GM10248 (cell line): ENCODE data around the gene TPPP.
"Not testable (repeated sequence)": the region's sequence is repeated elsewhere in the genome, so short reads cannot be mapped to it uniquely, and the experiment has no call there.

Experiments
- CTCF ChIA-PET: fragments of 300-600 bp; sonication (Branson Sonifier 250); formaldehyde crosslinking; extraction: SDS; loops from one replicate; lab custom pipeline; 2021; ENCODE audit warnings: antibody characterized with exemption; lab: Yijun Ruan, JAX
- POLR2A ChIA-PET: fragments of 350-650 bp; sonication (Branson Sonifier 250); formaldehyde crosslinking; extraction: SDS; loops from one replicate; lab custom pipeline; 2020; ENCODE audit warnings: antibody characterized with exemption; lab: Yijun Ruan, JAX
- DNase-seq: peaks from one replicate; pipeline ENCODE4 v3.0.0; 2012; ENCODE audit errors: extremely low spot score
- TF ChIP-seq, protein P1 (sequence below): IDR thresholded peaks from 2 replicates; pipeline ENCODE4 v1.5.1; 2012; ENCODE audit warnings: mild to moderate bottlenecking, low read depth; ENCODE audit errors: extremely low read depth, missing control alignments, control extremely low read depth

Gene TPPP

DNA sequence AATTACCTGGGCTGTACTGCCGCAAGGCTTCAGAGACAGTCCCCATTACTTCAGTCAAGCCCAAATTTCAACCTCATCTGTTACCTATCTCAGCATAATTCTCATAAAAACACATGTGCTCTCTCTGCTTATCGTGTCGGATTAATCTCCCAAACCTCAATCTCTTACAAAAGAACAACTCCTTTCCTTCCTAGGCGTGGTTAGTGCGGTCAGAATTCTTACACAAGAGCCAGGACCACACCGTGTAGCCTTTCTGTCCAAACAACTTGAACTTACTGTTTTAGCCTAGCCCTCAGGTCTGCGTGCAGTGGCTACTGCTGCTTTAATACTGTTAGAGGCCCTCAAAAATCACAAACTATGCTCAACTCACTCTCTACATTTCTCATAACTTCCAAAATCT is 13.0 kb upstream of the TPPP start:
- POLR2A ChIA-PET, CTCF ChIA-PET, DNase-seq: not testable (repeated sequence)

GRCh38 chr5:696753-697702 is 3.9 kb upstream of the TPPP start:
- DNase-seq, CTCF ChIA-PET, POLR2A ChIA-PET: not testable (repeated sequence)

DNA sequence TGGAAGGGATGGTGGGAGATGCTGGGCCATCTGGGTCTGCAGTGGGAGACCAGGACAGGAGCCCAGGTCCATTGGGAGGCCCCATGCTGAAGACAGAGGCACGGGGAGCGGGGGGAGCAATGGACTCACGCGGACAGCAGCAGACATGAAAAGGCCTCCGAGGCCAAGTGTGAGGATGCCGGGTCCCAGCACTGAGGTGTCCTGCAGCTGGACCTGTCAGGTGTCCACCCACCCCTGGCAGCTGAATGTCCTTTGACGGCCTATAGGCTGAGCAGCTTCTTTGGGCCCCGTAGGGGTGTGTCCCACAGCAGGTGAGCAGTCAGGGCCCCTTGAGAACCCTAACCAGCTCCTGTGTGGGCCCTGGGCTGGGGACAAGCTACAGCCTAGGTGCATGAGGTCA is 3.0 kb upstream of the TPPP start:
- DNase-seq, POLR2A ChIA-PET, CTCF ChIA-PET: not testable (repeated sequence)

- DNase-seq, CTCF ChIA-PET, POLR2A ChIA-PET: not testable (repeated sequence)
These were observed 2.3 kb upstream of the TPPP start for GRCh38 chr5:695475-695874.

- DNase-seq, POLR2A ChIA-PET, CTCF ChIA-PET: not testable (repeated sequence)
These were observed 885 bp upstream of the TPPP start for GRCh38 chr5:694042-694431.

GRCh38 chr5:692529-693041 is 567 bp downstream of the TPPP start:
- POLR2A ChIA-PET, CTCF ChIA-PET: not testable (repeated sequence)
- DNase-seq: peak; percentile 19

GRCh38 chr5:691817-692528 is 1.2 kb downstream of the TPPP start:
- POLR2A ChIA-PET: no interaction called here
- CTCF ChIA-PET: no interaction called here
- DNase-seq: no peak
- TF ChIP-seq, protein P1, sequence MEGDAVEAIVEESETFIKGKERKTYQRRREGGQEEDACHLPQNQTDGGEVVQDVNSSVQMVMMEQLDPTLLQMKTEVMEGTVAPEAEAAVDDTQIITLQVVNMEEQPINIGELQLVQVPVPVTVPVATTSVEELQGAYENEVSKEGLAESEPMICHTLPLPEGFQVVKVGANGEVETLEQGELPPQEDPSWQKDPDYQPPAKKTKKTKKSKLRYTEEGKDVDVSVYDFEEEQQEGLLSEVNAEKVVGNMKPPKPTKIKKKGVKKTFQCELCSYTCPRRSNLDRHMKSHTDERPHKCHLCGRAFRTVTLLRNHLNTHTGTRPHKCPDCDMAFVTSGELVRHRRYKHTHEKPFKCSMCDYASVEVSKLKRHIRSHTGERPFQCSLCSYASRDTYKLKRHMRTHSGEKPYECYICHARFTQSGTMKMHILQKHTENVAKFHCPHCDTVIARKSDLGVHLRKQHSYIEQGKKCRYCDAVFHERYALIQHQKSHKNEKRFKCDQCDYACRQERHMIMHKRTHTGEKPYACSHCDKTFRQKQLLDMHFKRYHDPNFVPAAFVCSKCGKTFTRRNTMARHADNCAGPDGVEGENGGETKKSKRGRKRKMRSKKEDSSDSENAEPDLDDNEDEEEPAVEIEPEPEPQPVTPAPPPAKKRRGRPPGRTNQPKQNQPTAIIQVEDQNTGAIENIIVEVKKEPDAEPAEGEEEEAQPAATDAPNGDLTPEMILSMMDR: no peak

DNA sequence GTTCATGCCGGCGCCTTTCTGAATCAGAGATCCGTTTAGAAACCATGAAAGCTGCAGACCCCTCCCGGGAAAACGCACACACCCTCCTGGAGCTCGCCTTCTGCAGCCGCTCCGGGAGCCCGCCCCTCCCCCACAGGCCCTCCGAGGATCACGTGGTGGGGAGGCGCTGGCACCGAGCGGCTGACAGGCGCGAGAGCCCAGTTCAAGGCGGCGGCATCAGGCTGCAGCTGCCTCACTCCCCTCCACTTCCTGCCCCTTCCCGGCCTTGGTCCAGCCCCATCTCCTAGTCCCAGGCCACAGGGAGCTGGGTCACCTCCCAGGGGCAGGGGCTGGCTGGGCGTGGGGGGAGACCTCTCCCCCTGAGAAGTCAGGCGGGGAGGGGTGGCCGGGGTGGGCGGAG is 2.1 kb downstream of the TPPP start:
- DNase-seq, CTCF ChIA-PET: not testable (repeated sequence)

GRCh38 chr5:690293-690692 is 2.9 kb downstream of the TPPP start:
- POLR2A ChIA-PET, CTCF ChIA-PET: not testable (repeated sequence)

More for the DNA sequence above, 2.1 kb downstream of the TPPP start:
- POLR2A ChIA-PET: not testable (repeated sequence)

DNA sequence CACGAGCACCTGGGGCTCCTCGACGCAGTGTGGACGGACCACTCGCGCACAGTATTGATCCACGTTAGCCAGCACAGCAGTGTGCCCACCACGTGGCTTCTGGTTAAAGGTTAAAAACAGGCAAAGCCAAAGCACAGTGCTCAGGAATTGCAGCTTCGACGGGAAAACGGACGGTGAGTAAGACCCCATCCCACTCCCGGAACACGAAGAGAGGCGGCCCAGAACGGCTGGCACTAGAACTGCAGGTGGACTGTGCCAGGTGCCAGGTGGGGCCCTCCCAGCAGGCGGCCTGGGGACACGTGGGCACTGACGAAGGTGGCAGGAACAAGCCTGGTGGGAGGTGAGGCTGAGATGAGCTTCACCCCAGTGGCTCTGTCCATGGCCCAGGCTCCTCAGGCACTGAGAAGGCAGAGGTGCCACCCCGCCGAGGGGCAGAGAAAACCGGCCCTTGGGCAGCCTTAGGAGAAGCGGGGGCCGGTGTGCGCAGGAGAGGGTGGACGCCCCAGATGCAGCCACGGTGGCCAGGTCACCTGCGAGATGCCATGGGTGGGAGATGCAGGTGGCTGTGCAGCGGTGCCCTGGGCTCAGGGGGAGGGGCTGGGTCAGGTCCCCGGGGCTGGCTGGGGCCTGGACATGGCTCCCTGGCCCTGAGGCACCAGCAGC is 4.7 kb downstream of the TPPP start:
- DNase-seq, POLR2A ChIA-PET, CTCF ChIA-PET: not testable (repeated sequence)

More at GRCh38 chr5:690293-690692, 2.9 kb downstream of the TPPP start:
- DNase-seq: not testable (repeated sequence)

DNA sequence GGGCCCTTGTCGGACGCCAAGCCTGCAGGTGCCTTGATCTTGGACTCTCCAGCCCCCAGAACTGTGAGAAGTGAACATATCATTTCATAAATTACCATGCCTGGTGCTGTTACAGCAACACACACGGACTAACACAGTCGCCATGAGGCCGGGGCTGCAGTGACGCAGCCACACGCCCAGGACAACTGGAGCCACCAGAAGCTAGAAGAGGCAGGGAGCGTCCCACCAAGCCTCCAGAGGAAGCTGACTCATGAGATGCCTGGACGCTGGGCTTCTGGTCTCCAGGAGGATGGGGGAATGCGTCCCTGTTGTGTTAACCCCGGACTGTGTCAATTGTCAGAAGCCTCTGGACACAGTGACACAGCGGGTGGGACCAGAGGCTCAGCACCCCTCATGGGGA is 6.2 kb downstream of the TPPP start:
- POLR2A ChIA-PET, CTCF ChIA-PET, DNase-seq: not testable (repeated sequence)

DNA sequence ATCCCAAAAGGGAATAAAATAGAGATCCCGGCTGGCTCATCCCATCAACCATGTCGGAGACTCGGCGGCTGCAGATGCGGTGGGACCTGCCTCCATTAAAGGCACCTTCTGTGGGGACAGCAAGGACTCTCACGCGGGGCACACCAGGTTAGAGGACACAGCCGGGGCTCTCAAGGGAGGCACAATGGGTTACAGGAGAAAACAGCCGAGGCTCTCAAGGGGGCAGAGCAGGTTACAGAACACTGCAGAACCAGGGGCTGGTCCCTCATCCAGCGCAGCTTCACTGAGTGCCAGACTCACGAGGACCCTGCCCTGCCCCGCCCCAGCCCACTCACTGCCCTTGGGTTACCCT is 7.0 kb downstream of the TPPP start:
- DNase-seq, POLR2A ChIA-PET, CTCF ChIA-PET: not testable (repeated sequence)
